Left hindlimb (tissue), 1 donor: ENCODE measurements around the gene SCGN.

Experiments
- DNase-seq: peaks from one replicate; pipeline ENCODE4 v3.0.0-alpha.2; 2018

Gene SCGN

DNA sequence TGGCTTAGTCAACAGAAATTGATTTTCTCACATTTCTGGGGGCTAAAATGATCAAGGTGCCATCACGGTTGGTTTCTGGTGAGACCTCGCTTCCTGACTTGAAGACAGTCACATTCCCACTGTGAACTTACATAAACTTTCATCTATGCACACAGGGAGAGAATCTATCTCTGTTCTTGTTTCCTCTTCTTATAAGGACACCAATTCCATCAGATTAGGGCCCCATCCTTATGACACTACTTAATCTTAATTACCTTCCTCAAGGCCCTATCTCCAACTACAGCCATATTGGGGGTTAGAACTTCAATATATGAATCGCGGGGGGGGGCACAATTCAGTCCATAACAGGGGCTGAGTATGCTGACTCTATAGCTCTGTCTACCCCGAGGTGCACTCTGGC lies 10.6 kb upstream of the SCGN start:
- DNase-seq: no peak

DNA sequence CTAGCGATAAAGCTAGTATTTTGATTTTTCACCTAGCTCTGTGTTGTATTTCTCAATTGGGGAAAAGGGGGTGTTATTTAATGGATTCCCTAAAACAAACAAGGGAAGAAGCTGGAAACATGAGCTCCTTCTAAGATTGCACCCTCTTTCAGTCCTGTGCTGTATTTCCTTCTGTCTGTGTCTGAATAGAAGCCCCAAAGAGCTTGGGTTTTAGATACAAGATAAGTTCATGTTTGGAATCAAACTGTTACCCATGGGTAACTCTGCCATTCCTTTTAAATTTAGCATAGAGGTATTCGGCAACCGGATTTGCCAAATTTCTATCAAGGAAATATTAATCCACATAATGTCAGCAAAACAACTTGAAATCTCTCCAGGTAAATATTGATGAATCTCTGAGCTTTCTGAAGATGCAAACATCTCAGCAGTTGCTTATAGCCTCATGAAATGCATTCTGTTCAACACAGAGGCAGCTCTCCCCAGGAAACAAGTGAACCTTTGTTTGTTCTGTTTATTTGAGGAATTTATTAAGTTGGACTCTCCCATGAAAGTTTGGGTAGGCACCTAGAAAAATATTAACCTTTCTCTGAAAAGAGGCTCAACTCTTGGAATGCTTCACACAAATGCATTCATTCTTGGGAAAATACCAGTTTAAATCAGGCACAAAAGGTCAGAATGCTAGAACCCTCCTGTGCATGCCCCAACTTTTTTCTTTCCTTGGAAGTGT lies 9.9 kb upstream of the SCGN start:
- no peak for DNase-seq

DNA sequence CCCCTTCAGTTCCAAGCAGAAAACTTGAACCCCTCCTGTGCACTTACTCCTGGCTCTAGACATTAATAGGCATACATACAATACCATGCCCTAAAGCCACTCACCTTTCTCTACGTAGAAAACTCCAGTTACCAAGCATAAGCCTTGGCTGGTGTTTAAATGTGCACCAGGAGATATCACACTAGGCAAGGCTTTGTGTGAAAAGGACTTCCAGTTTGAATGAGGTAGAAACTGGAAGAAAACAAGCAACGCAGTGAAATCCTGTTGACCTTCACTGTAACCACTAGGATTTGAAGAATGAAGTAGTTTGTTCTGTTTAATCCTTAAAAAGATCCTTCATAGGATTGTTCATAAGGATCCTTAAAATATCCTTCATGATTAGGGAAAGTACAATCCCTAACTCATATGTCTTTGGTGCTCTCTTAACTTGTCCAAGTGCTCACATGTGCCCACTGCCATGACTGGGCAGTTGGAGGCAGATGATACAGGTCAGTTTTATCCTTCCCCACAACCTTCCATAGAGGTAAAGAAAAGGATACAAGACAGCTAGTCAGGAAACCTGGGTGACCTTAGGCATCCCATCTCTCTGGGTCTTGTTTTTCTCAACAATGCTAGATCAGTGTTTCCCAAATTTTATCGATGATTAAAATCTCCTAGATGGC lies 9.2 kb upstream of the SCGN start:
- DNase-seq: no peak

DNA sequence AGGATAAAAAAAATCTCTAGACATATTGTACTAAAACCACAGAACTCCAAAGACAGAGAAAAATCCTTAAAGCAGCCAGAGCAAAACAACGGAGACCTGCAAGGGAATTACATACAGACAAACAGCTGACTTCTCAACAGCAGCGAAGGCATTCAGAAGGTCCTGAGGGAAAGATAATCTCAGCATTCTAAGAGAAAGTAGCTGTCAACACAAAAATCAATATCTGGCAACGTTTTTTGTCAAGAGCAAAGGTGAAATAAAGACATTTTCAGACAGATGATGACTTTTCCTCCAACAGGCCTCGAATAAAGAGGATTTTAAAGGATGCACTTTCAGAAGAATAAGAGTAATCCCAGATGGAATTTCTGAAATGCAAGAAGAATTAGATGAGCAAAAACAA lies 6.1 kb upstream of the SCGN start:
- DNase-seq: no peak

DNA sequence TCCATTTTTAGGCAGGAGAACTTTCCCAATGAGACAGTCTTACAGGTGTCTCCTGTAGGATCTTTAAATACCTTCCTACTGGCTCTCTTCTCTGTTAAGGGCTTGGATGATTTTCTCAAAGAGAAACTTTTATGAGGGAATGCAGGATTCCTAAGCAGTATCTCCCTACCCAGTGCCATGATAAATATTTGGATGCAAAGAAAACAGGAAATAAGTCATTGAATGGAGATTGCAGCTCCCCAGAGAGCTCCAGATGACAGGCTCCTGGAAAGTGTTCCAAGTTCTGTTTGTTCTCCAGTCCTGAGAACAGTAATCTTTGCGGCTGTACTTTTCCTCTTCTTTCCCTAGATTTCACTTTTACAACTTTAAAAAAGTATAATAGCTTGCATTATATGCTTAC lies 2.4 kb upstream of the SCGN start:
- DNase-seq: no peak

DNA sequence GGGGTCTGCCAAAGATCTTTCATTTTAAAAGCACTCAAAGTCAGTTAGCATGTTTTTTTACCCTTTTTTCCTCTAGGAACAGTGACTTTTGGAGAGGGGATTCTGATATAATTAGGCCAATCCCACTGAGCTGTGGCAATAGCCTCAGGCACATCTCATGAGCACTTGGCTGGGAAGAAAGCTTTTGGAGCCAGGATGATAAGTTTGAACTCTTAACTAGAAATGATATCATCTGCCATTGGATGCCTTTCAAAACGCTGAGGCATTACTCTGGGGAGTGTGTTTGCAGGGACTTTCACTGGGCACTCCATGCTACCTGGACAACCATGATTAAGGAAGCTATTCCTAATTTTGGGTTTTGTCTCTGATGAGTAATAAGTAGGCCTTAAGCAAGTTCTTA lies 3.7 kb downstream of the SCGN start:
- DNase-seq: no peak

DNA sequence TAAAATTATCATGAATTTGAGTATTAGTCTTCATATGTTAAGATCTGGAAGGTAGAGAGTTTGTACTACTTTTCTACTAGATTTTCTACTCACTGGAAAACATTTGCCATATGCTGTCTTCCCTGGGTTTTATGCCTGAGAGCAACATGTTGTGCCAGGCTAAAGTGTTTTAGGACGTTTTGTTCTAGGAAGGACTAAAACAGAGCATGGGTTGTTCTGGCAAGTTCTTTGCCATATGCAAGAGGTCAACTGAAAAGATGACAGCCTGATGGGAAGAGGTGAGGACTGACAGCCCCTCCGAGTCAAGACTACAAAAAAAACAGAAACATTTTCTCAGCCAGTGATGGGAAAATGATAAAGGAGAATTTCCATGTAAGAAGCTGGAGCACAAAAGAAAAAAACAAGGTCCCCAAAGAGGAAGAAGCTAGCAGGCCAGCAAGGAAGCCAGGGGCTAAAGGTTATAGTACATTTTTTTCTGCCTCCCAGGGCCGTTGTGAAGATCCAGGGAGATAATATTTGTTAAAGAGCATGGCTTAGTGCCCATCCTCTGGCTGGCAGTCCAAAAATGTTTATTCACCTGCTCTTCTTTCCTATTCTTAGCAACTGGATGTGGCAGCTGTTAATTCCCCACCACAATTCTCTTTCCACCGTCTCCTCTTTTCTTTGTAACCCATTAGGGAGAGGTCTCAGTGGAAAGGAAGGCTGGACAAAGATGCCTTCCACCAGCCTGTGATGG lies 7.8 kb downstream of the SCGN start:
- no peak for DNase-seq

DNA sequence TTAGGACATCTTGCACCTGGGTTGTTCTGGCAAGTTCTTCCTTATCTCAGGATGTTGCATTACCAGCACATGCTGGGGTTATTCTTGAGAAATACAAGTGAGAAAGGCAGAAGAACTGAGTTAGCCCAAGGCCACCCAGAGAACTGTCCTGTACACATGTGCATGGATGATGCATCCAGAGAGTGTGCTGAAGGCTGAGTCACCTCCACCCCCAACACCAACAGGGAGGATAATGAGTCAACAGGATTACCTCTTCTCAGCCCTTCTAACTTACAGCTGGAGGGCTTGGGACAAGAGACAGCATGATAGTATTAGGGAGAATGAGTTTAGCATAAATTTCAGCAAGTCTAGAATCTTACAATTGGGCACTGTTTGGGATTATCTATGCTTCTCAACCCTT lies 8.5 kb downstream of the SCGN start:
- no peak for DNase-seq

DNA sequence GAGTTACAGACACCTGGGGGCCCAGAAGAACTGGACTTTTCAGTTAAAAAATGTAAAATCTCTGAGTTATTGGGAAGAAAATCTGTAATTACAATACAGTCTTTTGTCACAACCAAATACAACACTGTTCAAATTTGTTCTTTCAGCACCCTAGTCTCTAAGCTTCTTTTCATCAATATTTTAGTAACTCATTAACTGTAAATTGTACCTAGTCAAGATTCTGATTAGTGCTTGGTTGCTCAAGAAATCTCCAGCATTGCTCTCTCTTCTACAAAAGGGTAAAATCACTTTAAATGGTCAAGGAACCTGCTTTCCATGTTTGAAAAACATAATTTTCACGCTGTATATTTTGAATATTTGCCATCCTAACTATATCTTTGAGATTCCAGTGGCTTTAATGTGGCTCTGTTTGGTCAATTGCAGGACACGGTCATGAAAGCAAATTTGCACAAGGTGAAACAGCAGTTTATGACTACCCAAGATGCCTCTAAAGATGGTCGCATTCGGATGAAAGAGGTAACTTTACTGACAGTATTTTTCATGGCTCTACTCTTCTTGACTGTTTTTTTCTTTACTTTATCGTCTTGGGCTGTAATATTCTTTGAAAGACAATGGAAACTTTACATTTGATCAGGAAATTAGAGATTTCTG lies 9.2 kb downstream of the SCGN start:
- DNase-seq: no peak

DNA sequence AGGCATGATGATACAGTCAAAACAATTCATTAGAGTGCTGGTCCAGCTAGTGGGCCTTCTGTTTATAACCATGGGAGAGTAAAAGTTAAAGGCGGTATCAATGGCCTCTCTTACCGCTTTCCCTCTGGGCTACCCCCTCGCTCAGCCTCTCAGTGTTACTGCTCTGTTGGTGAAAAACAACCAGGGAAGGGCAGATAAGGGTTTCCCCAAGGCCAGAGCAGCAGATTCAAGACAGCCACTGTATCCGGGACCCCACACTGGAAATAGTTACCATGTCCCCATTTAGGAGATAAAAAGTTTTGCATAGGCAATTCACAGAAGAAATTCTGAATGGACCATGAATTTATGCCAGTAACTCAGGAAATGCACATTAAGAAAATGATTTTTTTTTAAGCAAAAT lies 13.4 kb downstream of the SCGN start:
- DNase-seq: no peak

DNA sequence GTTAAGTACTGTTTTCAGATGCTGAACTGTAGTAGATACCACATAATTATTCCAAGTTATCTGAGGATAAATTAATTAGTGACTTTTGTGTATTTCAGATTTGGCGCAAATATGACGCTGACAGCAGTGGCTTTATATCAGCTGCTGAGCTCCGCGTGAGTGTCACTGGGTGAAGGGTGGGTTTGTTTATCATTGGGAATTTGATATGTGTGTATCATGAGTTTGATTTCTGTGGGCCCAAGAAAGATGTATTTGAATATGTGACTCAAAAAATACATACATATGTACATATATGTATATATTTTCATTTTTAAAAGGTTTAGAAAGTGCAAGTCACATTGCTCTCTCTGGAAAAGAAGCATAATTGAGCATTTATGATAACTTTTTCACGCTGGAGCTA lies 17.4 kb downstream of the SCGN start:
- no peak for DNase-seq

DNA sequence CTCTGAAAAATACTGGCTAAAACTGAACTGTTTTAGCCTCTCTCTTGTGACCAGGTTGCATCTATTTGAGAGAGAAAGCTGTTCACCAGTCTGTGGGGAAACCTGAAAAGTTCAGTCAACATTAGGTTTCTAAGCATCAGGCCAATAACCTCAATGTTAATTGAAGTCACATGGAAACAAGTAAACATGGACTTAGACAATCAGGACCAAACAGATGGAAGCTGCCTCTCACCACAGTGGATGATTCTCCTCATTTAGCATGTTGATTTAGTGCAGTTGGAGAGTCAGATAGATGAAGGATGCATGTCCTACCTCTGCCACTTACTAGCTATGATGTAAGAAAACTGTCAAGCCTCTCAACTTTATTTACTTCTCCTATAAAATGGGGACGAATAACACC lies 18.2 kb downstream of the SCGN start:
- no peak for DNase-seq

DNA sequence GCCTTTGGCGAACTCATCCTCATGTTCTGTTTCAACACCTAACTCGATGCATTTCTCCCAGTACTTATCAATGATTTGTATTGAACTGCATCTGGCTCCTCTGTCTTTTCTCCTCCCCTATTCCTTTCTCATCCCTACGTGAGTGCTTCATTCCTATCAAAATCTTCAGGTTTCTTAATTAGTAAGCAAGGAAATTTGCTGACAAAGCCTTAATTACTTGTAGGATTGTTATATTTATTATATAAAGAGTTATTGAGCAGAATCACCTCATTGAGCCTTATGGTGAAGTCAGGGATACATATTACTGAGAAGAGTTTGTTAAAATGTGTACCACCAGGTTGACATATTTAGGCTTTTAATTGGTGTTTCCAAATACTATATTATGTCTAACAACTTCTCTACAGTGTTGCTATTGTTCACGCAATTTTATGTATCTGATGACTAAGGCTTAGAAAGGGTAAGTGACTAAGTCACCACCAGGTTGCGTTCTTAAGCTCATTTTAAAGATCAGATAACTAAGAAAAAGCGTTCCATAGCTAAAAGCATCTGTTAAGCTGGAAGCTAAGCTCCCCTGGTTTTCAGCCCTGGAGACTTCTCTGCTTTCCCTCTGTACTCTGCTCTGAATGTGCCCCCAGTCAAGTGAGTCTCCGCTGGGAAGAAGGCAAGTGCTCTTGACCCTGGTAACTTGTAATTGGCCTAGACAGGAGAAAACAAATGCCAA lies 18.9 kb downstream of the SCGN start:
- no peak for DNase-seq

DNA sequence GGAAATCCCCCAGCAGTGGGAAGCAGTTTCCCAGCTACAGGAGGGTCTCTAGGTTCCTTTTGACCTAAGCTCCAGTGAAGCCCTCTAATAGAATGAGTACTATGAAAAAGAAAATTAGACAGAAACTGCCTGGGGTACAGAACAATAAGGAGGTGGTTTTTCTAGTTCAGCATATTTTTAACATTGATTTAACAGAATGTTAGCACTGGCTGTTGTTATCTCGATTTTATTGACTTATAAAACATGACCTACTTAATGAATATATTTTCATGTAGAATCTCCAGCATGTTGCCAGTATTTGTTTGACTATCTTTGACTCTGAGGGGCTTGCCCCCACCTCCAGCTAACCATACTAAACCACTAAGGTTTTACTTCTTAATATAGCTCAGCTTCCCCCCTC lies 19.6 kb downstream of the SCGN start:
- DNase-seq: no peak

DNA sequence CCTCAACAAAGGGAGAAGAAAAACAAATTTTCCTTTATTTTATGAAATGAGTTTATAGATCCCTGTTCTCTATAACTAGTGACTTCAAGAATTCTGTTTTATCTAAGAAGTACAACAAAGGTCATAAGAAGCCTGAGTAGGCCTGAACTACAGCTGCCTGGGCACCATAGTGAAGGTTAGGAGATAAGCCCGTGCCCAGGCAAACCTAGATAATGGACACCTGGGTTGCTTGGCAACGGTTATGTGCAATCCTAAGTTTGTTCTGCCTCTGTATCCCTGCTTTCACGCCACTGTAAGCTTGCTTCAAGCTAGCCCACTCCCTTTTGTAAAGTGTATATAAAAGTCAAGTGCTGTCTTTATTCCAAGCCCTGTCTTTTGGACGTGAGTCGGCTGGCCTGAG lies 23.2 kb downstream of the SCGN start:
- no peak for DNase-seq

DNA sequence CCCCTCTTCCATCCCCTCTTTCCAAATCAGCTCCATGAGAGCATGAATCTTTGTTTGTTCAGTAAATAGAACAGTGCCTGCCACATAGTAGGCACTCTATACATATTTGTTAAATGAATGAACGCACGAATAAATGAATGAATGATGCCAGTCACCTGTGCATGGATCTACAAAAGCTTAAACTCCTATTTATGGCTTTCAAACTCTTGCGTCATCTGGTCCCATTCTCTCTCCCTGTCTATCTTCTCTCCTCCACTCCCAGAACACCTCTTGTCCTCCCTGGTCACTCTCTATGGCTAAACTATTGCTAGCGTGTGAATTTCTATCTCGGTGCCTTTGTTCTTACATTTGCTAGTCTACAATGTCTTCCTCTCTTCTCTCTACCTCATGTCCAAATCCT lies 24.8 kb downstream of the SCGN start:
- DNase-seq: no peak

DNA sequence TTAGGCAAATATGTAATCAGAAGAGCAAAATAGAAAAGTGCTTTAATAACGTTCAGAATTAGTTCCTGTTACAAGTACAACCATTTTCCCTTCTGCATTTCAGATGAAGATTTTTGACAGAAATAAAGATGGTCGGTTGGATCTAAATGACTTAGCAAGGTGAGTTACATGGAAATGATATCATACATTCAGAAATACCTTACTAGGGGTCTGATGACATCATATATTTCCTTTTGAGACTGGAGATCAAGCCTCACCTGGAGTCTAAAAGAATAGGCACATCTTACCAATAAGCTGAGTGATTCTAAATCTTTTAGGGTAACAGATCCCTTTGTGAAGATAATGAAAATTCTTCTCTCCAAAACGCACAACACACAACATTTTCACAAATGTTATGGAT lies 29.8 kb downstream of the SCGN start:
- DNase-seq: no peak

DNA sequence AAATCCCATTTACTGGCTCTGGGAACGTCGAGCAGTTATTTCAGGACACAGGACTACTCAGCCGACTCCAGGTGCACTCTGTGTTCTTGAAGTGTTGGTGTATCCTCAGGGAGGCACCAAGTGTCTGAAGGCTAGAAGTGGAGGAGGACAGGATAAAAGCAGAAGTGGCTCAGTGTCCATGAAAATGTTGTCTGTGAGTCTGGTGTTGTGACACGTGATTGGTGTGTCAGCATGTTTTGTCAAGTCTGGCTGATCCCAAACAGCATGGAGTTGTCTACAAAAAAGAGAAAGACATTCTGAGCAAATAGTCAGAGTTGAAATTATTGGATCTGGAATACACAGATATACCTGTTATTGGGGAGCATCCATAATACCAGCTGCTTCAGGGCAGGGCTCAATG lies 30.3 kb downstream of the SCGN start:
- no peak for DNase-seq

DNA sequence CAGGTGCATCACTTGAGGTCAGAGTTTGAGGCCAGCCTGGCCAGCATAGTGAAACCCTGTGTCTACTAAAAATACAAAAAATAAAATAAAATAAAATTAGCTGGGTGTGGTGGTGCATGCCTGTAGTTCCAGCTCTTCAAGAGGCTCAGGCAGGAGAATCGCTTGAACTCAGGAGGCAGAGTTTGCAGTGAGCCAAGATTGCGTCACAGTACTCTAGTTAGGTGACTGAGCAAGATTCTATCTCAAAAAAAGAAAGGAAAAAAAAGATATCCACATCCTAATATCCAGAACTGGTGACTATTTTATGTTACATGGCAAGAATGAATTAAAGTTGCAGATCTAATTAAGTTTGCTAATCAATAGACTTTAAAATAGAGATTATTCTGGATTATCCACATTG lies 32.5 kb downstream of the SCGN start:
- DNase-seq: no peak

DNA sequence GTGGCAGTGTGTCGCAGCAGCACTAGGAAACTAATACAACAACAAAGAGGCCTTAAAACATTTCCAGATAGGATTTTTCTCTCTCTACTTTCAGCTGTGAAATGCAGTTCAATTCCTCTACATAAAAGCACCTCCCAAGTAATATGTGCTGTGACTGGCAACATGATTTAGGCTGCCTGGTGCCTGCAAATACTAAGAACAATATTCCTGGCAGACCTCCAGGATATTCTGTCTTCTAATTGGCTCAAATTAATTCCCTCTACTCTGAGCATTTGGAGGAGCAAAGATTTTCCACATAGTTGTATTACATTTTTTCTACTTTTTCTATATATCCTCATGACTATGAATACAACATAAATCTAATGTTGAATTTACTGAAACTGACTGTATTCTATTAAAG lies 33.2 kb downstream of the SCGN start:
- no peak for DNase-seq

DNA sequence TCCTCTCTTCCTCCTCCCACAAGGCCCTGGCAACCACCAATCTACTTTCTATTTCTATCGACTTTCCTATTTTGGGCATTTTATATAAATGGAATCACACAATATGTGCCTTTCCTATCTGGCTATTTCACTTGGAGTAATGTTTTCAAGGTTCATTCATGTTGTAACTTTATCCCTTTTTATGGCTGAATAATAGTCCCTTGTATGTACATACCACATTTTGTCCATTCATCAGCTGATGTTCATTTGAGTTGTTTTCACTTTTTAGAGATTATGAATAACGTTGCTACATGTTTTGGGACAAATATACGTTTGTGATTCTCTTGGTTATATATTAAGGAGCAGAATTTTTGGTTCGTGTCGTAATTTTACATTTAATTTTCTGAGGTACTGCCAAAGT lies 33.9 kb downstream of the SCGN start:
- DNase-seq: no peak

DNA sequence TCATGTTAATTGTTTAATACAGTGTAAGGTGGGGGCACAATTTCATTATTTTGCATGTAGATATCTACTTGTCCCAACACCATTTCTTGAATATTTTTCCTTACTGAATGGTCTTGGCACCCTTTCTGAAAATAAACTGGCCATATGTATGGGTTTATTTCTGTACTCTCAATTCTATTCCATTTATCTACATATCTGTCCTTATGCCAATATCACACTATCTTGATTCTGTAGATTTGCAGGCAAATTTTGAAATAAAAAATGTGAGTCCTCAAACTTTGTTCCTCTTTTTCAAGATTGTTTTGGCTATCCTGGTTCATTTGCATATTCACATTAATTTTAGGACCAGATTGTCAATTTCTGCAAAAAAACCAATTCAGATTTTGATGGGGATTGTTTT lies 34.8 kb downstream of the SCGN start:
- no peak for DNase-seq

DNA sequence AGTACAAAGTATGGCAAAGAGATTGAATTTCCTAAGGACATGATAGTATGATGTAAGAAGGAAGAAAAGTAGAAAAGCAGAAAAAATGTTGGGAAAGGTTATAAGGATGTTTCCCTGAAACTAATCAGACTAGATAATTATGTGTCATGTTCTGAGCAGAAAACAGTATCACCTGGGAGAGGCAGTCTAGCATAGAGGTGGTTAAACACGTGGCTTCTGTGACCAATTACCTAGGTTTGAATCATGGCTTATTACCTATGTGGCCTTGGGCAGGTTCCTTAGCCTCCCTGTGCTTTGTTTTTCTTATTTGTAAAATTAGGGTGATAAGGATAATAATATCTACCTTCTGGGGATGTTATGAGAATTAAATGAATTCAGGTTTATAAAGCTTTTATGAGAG lies 38.0 kb downstream of the SCGN start:
- no peak for DNase-seq
